ENCODE data around the gene GUCY1A2. TPM values are rescaled to one million over a fixed set of nuclear protein-coding genes. Genes with fewer than 3 reads are reported as not detected.

The GUCY1A2 gene
- total RNA-seq, 1 experiment from 2014 or later = 0.10 TPM

GRCh38 chr11:106943089-106943488 lies 75.2 kb downstream of the GUCY1A2 start (continued):
- TF ChIP-seq REST (IDR thresholded peaks at IDR 0.05; ENCODE audit: low read depth) (no peak), CEBPB (IDR thresholded peaks at IDR 0.05; ENCODE audit: low read depth) (no peak), POLR2A (IDR thresholded peaks at IDR 0.05; ENCODE audit: borderline replicate concordance, extremely low read depth, insufficient read depth, insufficient read length) (no peak)

GRCh38 chr11:106939157-106939556 lies 79.1 kb downstream of the GUCY1A2 start:
- ChIA-PET RAD21 (ENCODE audit: low non-redundant PET in 1 of 2, low total read pairs in 2 of 2, uncharacterized antibody in 2 of 2, unreplicated experiment in 2 of 2) (no interaction called here), POLR2A (no interaction called here), CTCF (no interaction called here)
- no peaks in the 10 kb centered on the region for H3K36me3 ChIP-seq (ENCODE audit: control insufficient read depth in 1 of 2, insufficient read depth in 2 of 2, low read length in 2 of 2)
- intact Hi-C loops (cut with micrococcal nuclease) = no loop called here
- no peak overlapping the region for H3K4me2 ChIP-seq (ENCODE audit: low read length)
- no peaks in the 10 kb centered on the region for H3K79me2 ChIP-seq (ENCODE audit: insufficient read depth, low read length)
- ATAC-seq (no peak), DNase-seq (ENCODE audit: low read depth, low spot score) (no peak)
- no peaks in the 10 kb centered on the region for H3K9me2 ChIP-seq (ENCODE audit: insufficient read depth)
- H4K20me1 ChIP-seq (ENCODE audit: insufficient read depth) = no peaks in the 10 kb centered on the region
- H3K27ac ChIP-seq (ENCODE audit: low read depth, low read length) = no peak overlapping the region
- no peaks in the 10 kb centered on the region for H3K9me3 ChIP-seq (ENCODE audit: control insufficient read depth in 1 of 2, insufficient read depth in 1 of 2, low read depth in 1 of 2, low read length in 2 of 2)
- no peak overlapping the region for H3K4me3 ChIP-seq (replicated peaks in 1 of 2; ENCODE audit: low read depth in 1 of 2, low read length in 2 of 2)
- H3K27me3 ChIP-seq (ENCODE audit: insufficient read depth, low read length) = peaks cover 14% of the 10 kb centered on the region; the same call in 1 of the 2 replicates
- TF ChIP-seq FOSL1 (IDR thresholded peaks at IDR 0.05; ENCODE audit: low read depth) (no peak), POLR2A (IDR thresholded peaks at IDR 0.05; ENCODE audit: borderline replicate concordance, extremely low read depth, insufficient read depth, insufficient read length) (no peak), YY1 (IDR thresholded peaks at IDR 0.05; ENCODE audit: extremely low read depth, insufficient replicate concordance, low read depth, low read length) (no peak), EGR1 (IDR thresholded peaks at IDR 0.05; ENCODE audit: low read depth) (no peak), SP1 (IDR thresholded peaks at IDR 0.05; ENCODE audit: low read depth) (no peak), SRF (IDR thresholded peaks at IDR 0.05; ENCODE audit: low read depth) (no peak), CTCF (IDR thresholded peaks at IDR 0.05 in 2 of 3, conservative IDR thresholded peaks at IDR 0.05 in 1 of 3; ENCODE audit: borderline replicate concordance in 1 of 3, insufficient read depth in 1 of 3, low read depth in 2 of 3, low read length in 2 of 3) (no peak), EZH2 (IDR thresholded peaks at IDR 0.05) (no peak), TCF7L2 (IDR thresholded peaks at IDR 0.05; ENCODE audit: borderline replicate concordance, extremely low read depth, insufficient read depth, insufficient read length) (no peak), ZNF274 (IDR thresholded peaks at IDR 0.05; ENCODE audit: low read depth, low read length) (no peak), RAD21 (IDR thresholded peaks at IDR 0.05; ENCODE audit: low read depth) (no peak), CEBPB (IDR thresholded peaks at IDR 0.05; ENCODE audit: low read depth) (no peak), POLR2AphosphoS5 (IDR thresholded peaks at IDR 0.05; ENCODE audit: low read depth, low read length) (no peak), MAX (IDR thresholded peaks at IDR 0.05) (no peak), ZBTB33 (IDR thresholded peaks at IDR 0.05; ENCODE audit: extremely low read depth, insufficient replicate concordance, low read length) (no peak), SIN3A (IDR thresholded peaks at IDR 0.05; ENCODE audit: low read depth) (no peak)
- H3K4me1 ChIP-seq (ENCODE audit: control insufficient read depth in 1 of 2, insufficient read depth in 2 of 2, low read length in 2 of 2) = no peaks in the 10 kb centered on the region
- no peak overlapping the region for H3K9ac ChIP-seq (ENCODE audit: low read length)
- no TSS peak for BruUV-seq (replicated peaks)
- H2AFZ ChIP-seq (ENCODE audit: low read depth, low read length, poor library complexity, severe bottlenecking) = no peak overlapping the region
